Measurements from ENCODE around the gene NRARP.

NRARP gene

GRCh38 chr9:137297966-137298365 is 4.1 kb downstream of the NRARP start:
- no peak for DNase-seq (ENCODE audit: low read depth)

DNA sequence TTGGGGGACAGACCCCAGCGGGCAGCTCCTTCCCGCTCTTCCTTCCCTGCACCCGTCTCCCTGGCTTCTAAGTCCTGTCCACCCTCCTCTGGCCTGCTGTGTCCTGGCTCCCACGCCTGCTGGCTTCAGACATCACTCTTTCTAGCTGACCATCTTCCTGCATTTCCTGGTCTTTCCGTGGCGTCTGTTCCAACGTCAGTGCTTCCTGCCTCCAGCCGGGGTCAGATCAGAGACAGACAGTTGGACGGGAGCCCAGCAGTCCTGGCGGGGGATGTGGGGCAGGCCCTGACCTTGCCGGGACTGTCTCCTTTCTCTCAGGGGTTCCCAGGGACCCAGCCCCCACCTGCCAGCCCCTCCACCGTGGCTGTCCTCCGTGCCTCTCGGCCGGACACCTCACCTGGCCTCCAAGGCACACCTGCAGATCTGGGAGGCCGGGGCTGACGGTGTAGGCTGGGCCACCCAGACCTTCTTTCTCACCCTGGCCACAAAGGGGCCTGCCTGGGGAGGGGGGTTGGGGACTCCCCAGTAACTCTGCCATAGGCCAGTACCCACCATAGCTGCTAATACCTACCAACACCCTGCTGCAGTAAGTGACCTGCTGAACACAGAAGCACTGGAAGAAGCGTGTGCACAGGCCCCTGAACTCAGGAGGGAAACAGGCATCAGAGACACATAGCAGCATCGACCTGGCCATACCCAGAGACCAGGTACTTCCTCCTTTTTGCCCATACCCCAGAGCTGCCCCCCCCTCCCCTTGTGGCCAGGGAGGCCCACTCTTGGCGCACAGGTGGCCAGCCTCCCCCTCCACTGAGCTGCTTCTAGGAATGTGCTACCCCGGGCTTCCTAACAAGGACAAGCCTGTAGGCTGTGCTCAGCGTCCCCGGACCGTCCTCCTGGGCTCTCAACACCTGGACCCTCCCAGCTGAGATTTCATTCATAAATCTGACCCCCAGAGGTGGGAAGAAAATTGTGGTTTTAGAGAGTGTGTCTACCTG is 5.1 kb downstream of the NRARP start:
- no peak for DNase-seq (ENCODE audit: low read depth)

- DNase-seq (ENCODE audit: low read depth), result no peak
These were observed 6.0 kb downstream of the NRARP start for GRCh38 chr9:137295849-137296669.

DNA sequence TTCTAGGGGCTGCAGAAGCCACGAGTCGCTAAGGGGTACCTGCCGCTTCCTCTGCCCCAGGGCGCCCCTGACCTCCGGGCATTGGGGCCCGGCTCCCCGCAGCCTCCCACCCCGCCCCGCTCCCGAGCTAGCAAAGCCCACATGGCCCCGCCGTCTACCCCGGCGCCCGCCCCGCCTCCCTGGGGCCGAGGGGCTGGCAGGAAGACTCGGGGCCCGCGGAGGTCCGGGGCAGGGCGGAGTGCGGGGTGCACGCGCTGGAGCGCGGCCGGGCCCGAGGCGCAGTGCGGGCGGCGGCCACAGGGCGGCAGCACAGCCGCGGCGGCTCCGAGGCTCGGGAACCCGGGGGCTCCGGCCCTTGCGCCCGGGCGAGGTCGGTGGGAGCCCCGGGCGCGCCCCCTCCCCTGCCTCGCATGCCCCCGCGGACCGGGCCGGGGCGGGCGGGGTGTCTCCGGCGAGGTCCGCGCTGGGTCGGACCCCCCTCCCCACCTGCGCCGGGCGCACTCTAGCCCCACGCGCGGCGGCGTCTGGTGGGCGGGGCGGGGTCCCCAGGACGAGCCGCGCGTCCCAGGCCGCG is 6.7 kb downstream of the NRARP start:
- peak; percentile 25 for DNase-seq (ENCODE audit: low read depth)

DNA sequence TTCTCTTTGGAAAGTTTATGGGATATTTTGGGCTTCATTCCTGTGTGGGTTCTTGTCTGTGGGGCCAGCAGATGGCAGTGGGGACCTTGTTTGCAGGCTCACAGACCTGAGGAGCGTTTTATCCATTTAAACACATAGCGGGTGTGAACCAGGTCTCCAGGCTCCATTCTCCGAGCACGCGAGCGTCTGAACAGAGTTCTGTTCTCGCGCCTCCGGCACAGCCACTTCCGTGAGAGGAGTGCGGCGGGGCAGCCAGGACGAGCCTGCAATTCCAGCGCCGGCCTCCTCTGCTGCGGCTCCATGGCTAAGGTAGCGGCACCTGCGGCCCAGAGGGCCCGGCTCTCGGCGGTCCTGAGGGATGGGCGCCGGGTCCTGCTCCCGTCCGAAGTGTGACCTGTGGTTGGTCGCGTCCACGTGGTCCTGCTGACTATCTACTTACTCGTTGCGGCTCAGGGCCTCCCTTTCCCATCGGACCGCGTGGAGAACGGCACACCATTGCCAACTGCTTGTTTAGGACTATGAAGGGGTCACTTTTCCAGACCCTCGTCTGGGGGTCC is 7.3 kb downstream of the NRARP start:
- no peak for DNase-seq (ENCODE audit: low read depth)

DNA sequence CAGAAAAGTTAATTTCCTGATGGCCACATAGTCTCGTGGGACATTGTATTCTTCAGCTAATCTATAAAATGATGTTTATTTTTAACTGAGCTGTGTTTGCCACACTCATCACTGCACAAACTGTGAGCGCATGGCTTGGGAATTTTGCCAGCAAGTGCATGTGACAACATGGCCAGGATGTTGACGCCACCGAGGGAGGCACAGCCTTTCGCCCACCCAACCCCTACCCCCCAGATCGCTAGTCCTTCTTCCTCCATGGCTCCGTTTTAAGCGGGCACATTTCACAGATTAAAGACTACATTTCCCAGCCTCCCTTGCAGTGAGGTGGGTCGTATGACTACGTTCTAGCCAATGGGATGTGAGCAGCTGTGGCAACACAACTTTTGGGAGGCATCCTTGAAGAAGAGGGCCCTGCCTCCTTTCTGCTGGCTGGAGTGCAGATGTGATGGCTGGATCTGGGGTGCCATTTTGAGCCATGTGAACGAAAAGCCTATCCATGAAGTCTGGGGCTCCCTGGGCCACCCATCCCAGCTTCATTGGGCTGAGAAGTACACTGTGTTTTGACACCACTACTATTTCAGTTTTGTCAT is 7.9 kb downstream of the NRARP start:
- no peak for DNase-seq (ENCODE audit: low read depth)

DNA sequence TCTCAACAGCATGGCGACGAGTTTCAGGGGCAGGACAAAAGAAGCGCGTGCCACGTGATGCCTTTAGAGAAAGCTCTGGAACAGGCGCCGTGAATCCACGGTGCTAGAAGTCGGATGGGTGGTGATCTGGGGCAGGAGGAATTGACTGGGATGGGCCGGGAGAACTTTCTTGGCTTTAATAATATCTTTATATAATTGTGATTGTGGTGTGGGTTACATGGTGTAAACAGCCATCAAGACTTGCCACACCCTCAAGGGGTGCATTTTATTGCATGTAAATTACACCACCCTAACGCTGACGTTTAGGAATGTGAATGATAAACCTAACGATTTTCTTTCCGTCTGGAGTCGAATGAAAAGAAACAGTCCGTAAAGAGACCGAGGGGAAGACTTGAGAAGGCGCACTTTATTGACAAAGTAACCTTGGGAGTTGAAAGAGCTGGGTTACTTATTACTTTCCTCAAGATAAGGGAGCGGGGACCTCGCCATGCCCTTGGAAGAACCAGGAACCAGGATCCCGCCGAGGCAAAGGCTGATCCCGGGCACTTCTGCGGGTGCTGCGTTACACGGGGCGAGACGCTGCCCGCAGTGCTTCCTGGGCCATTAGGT is 8.5 kb downstream of the NRARP start:
- DNase-seq (ENCODE audit: low read depth), result no peak

DNA sequence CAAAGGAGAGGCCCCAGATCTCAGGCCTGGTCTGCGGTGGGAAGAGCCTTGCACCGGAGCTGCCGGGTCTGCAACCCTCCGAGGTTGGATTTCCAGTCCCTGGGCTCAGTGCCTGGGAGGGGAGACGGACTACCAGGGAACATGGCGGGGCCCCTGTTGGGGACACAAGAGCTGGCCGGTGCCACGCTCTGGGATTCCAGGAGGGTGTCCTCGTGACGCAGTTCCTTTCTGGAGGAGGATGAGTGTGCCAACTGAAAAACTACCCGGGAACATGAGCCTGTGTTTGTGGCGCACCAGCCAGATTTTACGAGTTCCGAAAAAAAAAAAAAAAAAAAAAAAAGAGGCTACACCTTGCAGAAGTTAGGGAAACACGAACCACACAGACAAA is 9.0 kb downstream of the NRARP start:
- DNase-seq (ENCODE audit: low read depth), result no peak

DNA sequence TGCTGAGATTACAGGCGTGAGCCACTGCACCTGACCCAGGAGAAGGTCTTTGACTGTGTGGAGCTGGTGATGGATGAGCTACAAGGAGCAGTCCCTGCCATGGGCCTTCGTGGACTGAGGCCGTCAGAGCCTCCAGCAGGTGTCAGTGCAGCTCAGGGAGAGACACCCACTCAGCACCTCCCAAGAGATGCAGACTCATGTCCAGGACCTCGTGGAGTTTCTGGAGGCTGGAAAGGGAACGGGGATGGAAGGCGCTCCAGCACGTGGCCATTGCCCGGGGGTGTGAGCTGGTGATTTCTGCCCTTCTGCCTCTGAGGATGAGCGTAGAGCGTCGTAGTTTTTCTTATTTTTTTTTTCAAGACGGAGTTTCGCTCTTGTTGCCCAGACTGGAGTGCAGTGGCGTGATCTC is 15.1 kb downstream of the NRARP start:
- no peak for DNase-seq (ENCODE audit: low read depth)

DNA sequence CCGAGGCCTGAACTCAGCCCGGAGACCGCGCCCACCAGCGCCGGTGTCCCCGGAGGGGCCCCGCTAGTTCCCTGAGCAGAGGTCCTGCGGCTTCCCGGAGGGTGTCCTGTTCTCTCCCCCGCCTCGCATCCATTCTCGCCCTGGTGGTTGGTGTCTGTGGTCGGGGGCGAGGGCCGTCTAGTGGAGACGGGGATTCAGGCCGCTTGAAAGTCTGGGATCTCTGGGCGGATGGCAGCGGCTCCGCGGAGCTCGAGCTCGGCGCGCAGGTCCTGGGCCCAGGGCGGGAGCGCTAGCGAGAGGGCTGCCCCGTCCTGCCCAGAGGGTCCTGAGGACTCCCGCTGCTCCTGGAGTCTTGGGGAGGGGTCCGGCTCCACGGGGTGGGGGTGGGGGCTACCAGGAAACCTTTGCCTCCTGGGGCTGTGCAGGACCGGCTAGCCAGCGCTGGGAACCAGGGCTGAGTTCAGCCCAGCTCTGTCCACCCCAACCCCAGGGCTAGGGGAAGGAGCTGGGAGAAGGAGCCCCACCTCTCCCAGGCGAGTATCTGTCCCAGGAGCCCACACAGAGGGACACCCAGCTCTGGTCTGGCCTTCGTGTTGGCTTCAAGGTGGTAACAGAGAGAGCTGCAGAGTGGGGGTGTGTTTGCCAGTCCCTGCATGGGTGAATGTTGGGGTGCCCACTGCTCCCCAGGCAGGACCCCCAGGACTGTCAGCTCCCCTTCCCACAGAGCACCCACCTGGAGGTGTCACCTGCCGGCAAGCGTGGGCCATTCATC is 20.5 kb downstream of the NRARP start:
- no peak for DNase-seq (ENCODE audit: low read depth)

- DNase-seq (ENCODE audit: low read depth), result no peak
These were observed 21.4 kb downstream of the NRARP start for GRCh38 chr9:137280474-137281344.

- DNase-seq (ENCODE audit: low read depth), result no peak
These were observed 22.2 kb downstream of the NRARP start for GRCh38 chr9:137279741-137280473.

DNA sequence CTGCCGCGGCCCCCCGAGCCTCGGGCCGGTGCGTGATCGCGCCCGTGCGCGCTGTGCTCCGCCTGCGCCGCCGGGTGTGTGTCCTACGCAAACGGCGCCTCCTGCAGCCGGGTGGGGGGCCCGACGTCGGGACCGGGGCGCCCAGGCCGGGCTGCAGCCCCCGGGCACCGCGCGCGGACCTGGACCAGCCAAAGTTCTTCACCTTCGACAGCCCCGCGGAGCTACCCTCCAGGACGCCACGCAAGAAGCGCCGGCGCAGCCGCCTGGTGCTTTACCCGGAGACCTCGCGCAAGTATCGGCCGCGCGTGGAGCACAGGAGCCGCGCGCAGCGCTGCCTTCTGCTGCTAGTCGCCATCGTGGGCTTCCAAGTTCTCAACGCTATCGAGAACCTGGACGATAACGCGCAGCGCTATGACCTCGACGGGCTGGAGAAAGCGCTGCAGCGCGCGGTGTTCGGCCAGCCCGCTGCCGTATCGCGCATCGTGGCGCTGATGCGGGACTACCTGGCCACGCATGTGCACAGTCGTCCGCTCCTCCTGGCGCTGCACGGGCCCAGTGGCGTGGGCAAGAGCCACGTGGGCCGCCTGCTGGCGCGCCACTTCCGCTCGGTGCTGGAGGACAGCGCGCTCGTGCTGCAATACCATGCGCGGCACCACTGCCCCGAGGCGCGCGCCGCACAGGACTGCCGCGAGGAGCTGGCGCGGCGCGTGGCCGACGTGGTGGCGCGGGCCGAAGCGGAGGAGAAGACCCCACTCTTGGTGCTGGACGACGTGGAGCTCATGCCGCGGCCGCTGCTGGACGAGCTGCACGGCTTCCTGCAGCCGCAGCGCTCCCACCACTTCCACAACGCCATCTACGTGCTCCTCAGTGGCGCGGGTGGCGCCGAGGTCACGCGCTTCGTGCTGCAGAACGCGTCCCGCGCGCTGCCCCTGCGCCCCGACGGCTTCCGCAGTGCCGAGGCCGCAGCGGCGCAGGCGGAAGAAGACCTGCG is 23.1 kb downstream of the NRARP start:
- DNase-seq (ENCODE audit: low read depth), result no peak

DNA sequence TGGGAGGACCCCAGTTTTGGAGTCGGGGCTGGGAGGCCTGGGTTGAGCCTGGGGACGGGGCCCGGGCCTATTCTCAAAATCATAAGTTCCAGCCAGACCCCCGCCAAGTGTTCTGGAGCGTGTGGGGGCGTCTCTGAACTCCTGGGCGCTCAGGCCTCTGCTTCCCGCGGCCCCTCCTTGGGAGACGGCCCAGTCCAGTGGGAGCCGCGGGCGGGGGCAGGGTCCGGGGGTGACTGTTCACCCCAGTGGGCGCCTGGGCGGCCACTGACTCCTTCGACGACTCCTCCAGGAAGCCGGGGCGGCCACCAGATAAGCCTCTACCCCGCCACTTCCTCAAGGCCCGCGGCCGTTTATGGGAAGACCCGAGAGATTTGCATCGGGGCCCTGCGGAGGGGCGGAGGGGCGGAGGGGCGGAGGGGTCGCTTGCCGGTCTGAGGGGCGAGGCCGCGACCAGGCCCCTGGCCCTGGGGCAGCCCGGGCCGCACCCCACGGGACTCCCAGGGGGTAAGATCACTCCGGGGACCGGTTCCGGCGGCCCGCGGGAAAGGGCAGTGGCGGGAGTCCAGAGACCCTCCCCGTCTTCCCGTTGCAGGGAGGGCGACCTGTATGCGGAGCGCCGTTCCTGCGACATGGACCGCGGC is 23.9 kb downstream of the NRARP start:
- DNase-seq (ENCODE audit: low read depth), result no peak

GRCh38 chr9:137277329-137278041 is 24.6 kb downstream of the NRARP start, which contains the start of gene TOR4A:
TSS of gene TOR4A (plus strand) at chr9:137277726. CDS start at chr9:137278690, 964 bp downstream.
- DNase-seq (ENCODE audit: low read depth), result no peak
